KOPT-K1 (cell line): Measurements from ENCODE around the gene PTPRO.

ENCODE experiments used
- H3K27ac ChIP-seq: fragments of 200-600 bp; sonication (generic); 2 replicates; pipeline ENCODE4 v1.5.1; 2016; ENCODE audit warnings: antibody characterized with exemption, mild to moderate bottlenecking, low read depth, low read length; ENCODE audit not compliant: poor library complexity, severe bottlenecking
- H3K36me3 ChIP-seq: fragments of 200-600 bp; sonication (generic); 2 replicates; pipeline ENCODE4 v1.5.1; 2017; ENCODE audit warnings: antibody characterized with exemption, mild to moderate bottlenecking, low read length, moderate library complexity; ENCODE audit not compliant: insufficient read depth
- H3K9me3 ChIP-seq: fragments of 200-600 bp; sonication (generic); 2 replicates; pipeline ENCODE4 v1.5.1; 2017; ENCODE audit warnings: antibody characterized with exemption, low read length, mild to moderate bottlenecking; ENCODE audit not compliant: insufficient read depth, poor library complexity, severe bottlenecking

The PTPRO gene

DNA sequence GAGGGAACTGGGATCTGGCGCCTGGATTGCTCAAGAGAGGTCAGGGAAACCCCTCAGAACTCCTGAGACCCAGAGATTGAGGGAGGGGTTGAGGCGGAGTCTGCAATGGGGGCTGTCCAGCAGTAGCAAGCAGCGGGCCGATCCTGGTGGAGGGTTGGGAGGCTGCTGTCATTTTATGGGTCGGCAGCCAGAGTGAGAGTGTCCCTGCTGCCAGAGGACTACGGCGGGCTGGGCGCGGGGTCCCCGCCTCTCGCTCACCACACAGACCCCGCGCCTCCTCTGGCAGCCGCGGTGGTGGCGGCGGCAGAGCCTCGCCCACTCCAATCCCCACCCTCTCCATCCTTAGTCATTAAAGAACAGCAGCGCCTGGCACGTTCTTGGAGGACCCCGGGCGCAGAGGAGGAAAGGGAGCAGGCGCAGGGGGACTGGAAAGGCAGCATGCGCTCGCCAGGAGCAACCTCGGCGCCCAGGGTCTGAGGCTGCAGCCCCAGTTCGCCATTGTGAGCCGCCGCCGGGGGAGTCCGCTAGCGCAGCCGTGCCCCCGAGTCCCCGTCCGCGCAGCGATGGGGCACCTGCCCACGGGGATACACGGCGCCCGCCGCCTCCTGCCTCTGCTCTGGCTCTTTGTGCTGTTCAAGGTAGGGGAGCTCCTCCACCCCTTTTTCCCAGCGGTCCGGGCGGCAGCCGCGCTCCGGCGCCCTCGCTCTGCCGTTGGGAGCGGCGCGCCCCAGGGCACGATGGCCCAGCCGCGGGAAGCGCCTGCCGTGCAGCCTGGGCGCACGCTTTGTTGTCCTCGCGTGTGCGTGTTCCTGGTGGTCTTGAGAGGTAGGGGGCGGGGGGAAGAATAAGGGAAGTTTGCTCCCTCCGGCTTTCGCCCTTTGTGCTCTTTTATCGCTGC lies at the start of gene PTPRO:
TSS of gene PTPRO (plus strand) at position 345 of the 898 bp plus-strand sequence.
- Histone ChIP-seq H3K27ac (no peak within 1 kb of the TSS), H3K9me3 (no peaks in the 10 kb centered on the region), H3K36me3 (no peaks in the 10 kb centered on the region)

DNA sequence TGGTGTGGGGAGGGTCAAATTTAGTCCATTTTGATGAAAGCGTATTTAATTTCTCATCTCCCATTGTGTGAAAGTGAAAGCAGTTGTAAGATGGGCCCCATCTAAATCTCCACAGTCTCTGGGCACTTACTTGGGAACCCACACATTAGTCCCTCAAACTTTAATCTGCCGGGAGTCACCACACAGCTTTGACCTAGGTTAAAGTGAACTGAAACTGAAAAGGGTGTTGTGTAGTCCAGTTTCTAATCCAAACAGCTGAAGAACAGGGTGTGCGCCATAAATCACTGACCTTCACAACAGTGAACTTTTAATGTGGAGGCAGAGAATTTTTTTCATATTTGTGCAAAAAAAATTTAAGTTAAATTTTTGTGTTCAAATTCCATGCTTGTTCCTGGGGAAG lies 48.4 kb upstream of the PTPRO start:
- no peak overlapping the region for H3K27ac ChIP-seq
- no peaks in the 10 kb centered on the region for H3K36me3 ChIP-seq
- no peaks in the 10 kb centered on the region for H3K9me3 ChIP-seq

DNA sequence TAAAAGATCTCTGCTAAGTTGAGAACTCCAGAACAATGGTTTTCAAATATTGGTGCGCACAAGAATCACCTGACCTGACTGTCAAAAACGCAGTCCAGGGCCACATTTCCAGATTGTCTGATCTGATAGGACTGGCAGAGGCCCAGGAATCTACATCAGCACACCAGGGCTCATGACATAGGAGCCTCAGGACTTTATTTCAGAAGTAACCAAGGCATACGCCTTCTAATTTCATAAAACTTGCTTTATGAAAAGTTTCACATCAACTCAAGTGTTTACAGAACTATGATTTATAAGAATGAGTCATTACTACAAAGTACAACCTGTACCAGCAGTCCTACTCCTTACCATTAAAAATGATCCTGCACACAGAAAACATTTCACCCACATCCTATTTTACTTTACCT lies 47.7 kb upstream of the PTPRO start:
- no peaks in the 10 kb centered on the region for H3K36me3 ChIP-seq
- no peaks in the 10 kb centered on the region for H3K9me3 ChIP-seq
- no peak overlapping the region for H3K27ac ChIP-seq

DNA sequence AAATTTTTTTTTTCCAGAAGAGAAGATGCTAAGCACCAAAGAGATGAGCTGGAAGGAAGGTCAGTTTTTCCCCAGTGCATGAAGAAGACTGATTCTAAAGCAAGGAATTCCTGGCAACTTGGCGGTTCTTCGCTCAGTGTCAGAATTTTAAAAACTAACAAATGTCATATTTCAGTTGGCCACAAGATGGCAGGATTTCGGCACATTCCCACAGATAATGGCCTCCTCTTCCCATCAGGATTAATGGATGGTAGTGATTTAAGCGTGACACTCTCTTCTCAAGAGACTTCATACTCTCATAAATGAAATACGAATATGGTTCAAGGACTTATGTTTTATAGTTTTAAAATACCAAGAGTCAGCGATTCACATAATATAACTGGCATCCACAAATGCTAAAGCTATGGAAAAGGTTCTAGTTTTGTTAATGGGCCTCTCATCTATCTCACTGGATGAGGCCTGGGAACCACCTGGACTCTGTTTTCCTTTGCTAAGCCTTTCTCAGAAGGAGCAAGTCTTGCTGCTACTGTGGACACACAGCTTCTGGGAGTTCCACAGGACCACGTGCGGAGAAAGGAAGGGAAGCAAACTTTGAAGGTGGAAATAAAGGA lies 46.1 kb upstream of the PTPRO start:
- no peaks in the 10 kb centered on the region for H3K36me3 ChIP-seq
- H3K27ac ChIP-seq, result no peak overlapping the region
- no peaks in the 10 kb centered on the region for H3K9me3 ChIP-seq

DNA sequence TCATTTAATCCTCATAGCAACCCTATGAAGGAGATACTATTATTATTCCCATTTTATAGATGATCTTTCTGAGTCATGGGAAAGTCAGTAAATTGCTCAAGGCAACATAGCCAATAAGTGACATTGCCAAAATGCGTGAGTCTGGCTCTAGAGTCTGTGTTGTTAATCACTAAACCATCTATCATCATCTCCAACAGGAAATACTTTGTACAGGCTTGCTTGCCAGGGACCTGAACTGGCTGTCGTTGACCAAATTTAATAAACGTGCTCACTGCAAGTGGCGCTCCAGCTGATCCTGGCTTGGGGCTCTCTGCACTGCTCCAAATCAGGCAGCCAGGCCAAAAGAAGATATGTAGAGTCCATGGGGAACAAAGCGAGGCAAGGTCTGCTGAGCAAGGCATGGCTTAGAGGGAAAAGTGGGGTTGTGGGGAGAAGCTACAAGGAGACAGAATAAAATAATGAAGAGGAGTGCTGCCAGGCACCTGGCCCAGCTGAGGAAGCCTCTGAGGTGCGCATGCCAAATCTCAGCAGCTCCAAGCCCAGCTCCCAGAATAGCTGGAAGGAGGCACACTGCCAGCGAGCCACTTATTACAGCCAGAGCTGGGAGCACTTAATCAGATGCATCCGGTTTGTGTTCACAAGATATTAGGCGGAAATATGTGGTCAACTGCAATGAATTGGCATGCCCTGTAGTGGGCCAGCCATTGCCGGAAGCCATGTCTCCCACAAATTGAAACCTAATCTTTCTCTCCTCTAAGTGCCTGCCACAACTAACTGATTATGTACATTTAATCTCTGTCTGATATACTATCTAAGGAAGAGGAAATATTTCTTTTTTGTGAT lies 43.3 kb upstream of the PTPRO start:
- Histone ChIP-seq H3K27ac (no peak overlapping the region), H3K9me3 (no peaks in the 10 kb centered on the region), H3K36me3 (no peaks in the 10 kb centered on the region)

DNA sequence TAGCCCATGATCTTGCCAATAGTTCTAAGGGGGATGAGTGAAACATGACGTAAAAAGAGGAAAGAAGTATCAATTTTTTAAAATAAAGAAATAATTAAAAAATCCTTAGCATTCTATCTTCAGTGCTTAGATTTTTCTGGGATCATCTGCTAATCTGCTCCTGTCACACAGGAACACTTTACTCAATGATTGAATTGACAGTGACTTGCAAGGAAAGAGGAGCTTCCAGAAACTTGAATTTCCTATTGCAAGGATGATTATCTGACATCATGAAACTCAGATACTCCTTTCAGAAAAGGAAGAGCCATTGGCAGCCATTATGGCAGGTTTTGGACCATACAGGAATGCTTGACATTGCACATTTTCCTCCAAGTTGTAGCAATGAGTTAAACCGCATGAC lies 41.4 kb upstream of the PTPRO start:
- H3K27ac ChIP-seq, result no peak overlapping the region
- H3K36me3 ChIP-seq, result no peaks in the 10 kb centered on the region
- no peaks in the 10 kb centered on the region for H3K9me3 ChIP-seq

DNA sequence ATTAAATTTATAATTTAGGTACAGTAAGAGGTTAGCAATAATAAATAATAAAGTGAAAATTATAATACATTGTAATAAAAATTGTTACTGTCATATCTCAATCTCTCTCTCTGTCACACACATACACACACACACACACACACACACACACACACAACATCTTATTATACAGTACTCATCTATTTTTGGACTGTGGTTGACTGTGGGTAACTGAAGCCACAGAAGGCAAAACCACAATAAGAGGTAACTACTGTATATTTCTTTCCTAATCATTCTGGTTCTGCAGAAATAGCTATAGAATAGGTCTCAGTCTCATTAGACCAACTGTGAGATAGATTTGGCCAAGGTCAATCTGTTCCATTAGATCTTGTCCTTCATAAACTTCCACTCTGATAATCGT lies 33.1 kb upstream of the PTPRO start:
- Histone ChIP-seq H3K27ac (no peak overlapping the region), H3K9me3 (no peaks in the 10 kb centered on the region), H3K36me3 (no peaks in the 10 kb centered on the region)

DNA sequence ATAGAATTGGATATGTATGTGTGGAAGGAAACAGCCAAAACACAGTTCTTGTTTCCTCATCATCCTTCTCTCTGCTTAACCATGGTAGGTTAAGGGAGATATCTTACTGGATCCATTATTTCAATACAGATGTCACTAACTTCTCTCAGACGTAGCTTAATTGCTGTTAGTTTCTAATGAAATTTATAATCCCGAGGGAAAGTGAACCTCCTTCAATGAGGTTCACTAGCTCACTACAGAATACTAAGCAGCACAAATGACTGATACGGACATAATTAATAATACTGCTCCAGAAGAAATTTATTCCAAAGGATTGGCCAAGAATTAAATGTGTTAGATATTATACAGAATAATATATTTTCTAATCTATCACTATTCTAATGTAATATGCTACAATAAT lies 28.6 kb upstream of the PTPRO start:
- H3K27ac ChIP-seq, result no peak overlapping the region

DNA sequence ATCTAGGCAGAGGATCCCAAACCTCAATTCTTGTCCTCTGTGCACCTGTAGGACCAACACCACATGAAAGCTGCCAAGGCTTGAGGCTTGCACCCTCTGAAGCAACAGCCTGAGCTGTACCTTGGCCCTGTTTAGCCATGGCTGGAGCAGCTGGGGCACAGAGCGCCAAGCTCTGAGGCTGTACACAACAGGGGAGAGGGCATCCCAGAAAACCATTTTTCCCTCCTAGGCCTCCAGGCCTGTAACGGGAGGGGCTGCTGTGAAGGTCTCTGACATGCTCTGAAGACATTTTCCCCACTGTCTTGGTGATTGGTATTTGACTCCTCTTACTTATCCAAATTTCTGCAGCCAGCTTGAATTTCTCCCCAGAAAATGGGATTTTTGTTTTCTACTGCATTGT lies 22.4 kb upstream of the PTPRO start:
- peaks cover 13% of the 10 kb centered on the region for H3K9me3 ChIP-seq
- no peak overlapping the region for H3K27ac ChIP-seq
- H3K36me3 ChIP-seq, result no peaks in the 10 kb centered on the region

More for the DNA sequence above, 28.6 kb upstream of the PTPRO start:
- no peaks in the 10 kb centered on the region for H3K36me3 ChIP-seq
- H3K9me3 ChIP-seq, result no peaks in the 10 kb centered on the region

DNA sequence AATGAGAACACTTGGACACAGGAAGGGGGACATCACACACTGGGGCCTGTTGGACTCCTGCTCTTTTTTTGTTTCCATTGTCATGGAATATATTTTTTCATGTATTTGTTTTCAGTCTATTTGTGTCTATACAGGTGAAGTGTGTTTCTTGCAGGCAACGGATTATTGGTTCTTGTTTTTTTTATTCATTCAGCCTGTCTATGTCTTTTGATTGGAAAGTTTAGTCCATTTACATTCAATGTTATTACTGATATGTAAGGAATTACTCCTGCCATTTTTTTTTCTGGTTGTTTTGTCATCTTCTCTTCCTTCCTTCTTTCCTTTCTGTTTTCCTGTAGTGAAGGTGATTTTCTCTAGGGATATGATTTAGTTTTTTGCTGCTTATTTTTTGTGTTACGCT lies 18.0 kb upstream of the PTPRO start:
- Histone ChIP-seq H3K27ac (no peak overlapping the region), H3K36me3 (no peaks in the 10 kb centered on the region), H3K9me3 (peaks cover 13% of the 10 kb centered on the region)

DNA sequence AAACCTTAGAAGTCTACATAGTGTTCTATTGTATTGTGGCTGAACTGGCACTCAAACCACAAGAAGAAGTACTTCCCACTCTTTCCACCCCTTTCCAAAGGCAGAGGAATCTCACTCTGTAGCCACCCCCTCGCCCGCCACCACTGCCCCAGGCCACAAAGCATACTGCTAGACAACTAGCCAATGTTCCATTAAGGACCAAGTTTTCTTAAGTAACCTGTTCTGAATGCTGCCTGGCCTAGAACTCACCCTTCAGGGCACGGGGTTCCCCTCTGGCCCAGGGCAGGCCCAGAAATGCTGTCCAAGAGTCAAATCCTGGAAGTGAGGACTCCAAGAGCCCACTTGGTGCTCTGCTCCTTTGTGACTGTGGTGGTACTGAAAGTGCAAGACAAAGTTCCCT lies 15.7 kb upstream of the PTPRO start:
- Histone ChIP-seq H3K36me3 (no peaks in the 10 kb centered on the region), H3K27ac (no peak overlapping the region), H3K9me3 (no peaks in the 10 kb centered on the region)

DNA sequence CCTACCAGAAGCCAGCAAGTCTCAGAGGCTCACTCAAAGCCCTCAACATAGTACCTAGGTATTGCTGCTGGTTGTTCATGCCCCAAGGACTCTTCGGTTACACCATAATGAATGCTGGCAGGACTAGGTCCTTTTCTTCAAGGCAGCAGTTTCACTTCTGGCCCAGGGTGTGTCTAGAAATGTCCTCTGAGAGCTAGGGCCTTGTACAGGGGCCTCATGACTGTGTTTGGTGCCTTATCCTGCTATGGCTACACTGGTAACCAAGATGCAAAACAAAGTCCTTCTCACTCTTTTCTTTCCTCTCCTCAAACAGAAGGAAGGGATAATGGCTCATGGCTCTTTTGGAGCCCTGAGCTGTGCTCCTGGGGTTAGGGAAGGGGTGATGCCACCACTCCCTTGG lies 15.2 kb upstream of the PTPRO start:
- Histone ChIP-seq H3K27ac (no peak overlapping the region), H3K36me3 (no peaks in the 10 kb centered on the region)

DNA sequence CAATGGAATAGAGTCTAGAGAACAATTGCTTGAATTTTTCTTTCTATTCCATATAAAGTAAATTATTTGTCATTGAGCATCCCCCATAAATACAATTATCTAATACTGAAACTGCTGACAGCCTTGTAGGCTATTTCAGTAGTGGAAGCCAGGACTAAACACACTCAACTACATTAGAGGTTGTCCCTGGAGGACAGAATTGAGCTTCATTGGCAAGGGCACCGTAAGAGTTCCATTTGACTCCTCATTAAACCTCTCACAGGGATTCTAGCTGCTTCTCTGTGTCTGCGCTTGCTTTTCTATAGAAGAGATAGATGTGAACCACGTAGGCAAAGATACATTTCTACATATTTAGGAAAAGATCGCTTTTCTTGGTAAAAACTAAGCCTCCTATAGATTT lies 3.5 kb upstream of the PTPRO start:
- no peaks in the 10 kb centered on the region for H3K9me3 ChIP-seq
- H3K27ac ChIP-seq, result no peak overlapping the region
- no peaks in the 10 kb centered on the region for H3K36me3 ChIP-seq

More for the DNA sequence above, 15.2 kb upstream of the PTPRO start:
- H3K9me3 ChIP-seq, result no peaks in the 10 kb centered on the region

DNA sequence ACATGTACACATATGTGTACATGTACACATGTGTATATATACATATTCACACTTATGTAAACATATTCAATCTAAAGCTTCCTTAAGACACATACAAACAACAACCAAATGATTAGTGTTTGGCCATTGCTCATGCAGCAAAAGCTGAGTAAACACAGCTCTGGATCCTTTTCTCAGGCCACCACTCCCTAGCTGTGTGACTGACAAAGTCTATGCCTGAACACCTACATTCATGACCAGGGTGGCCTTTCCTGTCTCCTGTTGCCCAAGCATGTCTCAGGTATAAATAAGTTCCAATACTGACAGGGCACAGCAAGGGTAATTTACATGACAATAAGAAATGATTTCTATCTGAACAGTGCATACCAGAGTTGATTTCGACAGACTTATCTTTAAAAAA lies 1.4 kb upstream of the PTPRO start:
- Histone ChIP-seq H3K36me3 (no peaks in the 10 kb centered on the region), H3K9me3 (no peaks in the 10 kb centered on the region), H3K27ac (no peak overlapping the region)

DNA sequence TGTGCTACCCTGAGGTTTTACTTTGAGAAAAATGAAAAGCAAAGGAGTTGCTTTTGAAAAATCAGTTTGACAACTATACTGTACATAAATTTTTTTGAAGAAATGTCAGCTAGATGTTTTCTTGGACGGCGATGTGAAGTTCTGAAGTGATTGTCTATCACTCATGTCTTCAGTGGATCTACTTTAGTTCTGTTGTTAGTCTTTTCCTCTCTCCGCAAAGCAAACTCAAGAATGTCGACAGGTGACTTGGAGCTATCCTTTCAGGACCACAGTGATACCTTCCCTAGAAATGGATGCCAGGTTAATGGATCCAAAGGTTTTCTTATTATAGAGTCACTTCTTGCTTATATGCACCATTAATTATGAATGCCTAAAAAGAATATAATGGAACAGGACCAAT lies 1.2 kb downstream of the PTPRO start:
- H3K27ac ChIP-seq, result no peak overlapping the region
- H3K9me3 ChIP-seq, result no peaks in the 10 kb centered on the region
- H3K36me3 ChIP-seq, result no peaks in the 10 kb centered on the region
